HG03575 (cell line): Measurements from ENCODE around the gene MYLK3.

Source experiments
- ATAC-seq: cut with Tn5 transposase; IDR thresholded peaks from one replicate; pipeline ENCODE4 v1.9.1; 2021; ENCODE audit not compliant: unreplicated experiment, insufficient number of reproducible peaks, low FRiP score; ENCODE audit errors: extremely low read depth

MYLK3 gene

GRCh38 chr16:46763147-46763546 is 15.0 kb upstream of the MYLK3 start:
- ATAC-seq = no peak

- no peak for ATAC-seq
Observed at GRCh38 chr16:46762583-46762982, 14.4 kb upstream of the MYLK3 start.

GRCh38 chr16:46759309-46759708 is 11.2 kb upstream of the MYLK3 start:
- no peak for ATAC-seq

DNA sequence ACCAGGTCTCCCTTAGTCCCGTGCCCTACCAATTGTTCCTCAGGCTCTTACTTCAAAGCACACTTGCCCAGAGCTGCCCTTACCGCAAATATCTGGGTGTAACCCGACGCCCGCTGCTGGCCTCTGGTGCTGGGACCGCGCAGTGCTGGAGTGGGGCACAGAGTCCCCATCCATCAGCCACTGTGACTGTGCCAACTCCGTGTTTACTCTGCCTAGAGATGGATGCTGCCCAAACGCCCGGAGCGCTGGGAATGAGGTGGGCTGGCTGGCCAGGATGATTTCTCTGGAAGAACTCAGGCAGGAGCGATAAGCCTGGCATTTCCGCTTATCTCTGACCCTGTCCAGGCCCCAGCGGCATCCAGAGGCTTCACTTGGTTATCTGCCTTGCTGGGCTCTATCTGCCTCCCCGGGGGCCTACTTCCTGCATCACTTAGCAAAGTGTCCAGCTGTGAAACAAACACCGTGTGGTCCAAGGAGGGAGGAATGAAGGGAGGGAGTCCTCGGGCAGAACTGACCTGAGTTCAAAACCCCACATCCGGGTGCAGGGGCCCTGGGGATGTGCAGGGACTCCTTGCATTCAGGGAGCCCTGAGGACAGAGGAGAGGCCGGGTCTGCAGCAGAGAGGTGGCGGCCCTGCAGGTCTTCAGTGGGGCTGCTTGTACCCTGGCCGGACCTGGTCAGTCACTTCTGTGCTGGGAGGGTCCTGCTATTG is 9.4 kb upstream of the MYLK3 start:
- no peak for ATAC-seq

DNA sequence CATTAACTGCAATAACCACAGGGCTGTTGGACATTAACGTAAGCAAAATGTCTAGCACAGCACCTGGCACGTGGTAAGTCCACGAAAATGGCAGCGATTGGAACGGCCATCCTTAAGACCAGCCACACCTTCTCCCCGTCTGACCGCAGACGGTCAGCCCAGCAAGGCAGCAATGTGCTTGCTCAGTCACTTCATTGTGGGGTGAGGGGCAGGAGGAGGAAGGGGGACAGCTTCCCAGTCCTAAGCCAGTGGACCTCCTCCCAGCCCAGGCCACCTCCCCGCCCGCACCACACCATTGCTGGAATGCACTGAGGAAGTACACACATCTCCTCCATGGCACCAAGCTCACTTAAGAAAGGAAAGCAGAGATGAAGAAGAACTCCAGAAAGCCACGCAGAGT is 8.6 kb upstream of the MYLK3 start:
- ATAC-seq = no peak

DNA sequence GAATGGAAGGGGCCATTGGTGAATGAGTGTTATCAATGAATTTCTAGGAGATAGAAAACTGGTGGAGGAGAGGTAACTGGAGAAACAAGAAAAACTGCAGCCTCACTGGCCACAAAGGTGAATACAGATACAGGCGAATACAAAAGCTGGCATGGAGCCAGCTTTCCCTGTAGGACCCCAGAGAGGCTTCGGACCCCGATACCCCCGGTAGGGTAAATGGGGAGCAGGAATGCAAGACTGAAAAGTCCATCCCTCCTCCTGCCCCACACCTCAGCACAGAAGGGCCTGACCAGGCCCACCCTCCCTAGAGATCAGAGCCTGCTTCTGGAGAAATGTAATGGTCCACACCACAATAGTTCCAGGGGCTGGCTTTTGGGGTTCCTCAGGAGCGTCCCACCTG is 4.9 kb upstream of the MYLK3 start:
- no peak for ATAC-seq

GRCh38 chr16:46751381-46751780 is 3.2 kb upstream of the MYLK3 start:
- ATAC-seq = no peak

DNA sequence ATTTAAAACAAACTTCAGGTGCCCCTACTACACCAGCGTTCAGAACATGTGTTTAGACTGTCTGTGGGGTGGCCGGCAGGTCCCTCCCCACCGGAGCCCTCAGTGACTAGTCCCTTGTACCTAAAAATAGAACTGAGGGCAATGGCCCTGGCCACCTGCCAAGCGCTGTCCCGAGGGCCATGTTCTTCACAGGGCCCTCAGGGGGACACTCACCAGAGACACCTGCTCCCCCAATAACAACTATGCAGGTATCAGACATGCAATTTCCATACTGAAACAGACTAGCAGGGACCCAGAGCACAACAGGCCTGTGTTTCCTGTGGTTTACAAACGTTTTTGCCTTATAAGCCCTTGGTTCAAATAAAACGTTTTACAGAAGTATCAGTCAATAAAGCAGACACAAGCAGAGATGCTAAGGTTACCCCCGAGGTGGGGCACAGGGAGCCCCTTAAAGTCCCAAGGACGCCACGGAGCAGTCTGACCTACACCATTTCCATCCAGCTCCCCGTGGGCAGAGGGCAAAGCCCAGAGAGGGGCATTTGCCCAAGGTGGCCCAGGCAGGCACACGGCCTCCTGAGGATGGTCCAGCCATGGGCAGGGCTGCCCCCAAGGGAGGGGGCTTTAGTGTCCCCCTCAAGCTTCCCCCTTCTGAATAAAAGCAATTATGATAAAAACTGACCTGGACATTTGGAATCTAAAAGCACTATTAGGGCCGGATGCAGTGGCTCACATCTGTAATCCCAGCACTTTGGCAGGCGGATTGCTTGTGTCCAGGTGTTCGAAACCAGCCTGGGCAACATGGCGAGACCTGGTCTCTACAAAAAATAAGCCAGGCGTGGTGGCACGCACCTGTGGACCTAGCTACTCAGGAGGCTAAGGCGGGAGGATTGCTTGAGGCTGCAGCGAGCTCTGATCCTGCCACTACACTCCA is 896 bp upstream of the MYLK3 start:
- no peak for ATAC-seq

GRCh38 chr16:46746821-46747776 is 1.0 kb downstream of the MYLK3 start:
- no peak for ATAC-seq

- no peak for ATAC-seq
Observed at GRCh38 chr16:46745617-46746016, 2.5 kb downstream of the MYLK3 start.

DNA sequence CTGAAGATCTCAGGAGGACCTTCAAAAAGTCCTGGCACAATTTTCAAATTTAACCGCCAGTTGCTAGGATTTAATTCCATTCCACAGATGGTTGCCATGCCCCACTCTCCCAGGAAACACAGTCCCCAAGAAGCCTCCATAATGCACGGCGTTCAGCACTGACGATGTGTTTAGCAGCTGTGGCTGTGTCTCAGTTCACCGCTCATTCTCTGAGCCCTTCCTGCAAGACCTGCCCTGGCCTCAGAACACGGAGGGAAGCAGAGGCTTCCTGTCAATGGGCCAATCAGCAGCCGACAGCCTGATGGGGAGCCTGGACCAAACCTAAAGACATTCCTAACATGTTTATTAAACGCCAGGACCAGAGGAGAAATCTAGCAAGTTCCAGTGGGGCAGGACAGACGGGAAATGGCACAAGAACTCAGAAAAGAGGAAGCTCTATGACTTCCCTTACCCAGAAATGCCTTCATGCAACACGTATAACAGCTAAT is 4.9 kb downstream of the MYLK3 start:
- no peak for ATAC-seq

DNA sequence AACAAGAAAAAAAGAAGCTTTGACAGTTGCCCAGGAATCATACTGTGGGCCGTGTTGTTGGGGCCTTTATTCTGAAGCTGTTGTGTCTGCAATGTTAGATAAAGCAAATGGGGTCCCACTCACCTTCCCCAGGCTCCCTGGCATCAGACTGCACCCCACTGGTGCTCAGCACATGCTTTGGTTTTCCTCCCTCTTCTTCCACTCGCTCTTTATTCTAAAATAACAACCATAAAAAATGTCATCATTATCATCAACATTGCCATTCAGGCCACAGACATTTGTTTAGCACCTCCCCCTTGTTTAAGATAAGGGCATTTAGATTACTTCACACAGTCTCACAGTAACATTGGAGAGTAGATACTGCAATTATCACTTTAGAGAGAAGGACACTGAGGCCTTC is 8.2 kb downstream of the MYLK3 start:
- no peak for ATAC-seq

DNA sequence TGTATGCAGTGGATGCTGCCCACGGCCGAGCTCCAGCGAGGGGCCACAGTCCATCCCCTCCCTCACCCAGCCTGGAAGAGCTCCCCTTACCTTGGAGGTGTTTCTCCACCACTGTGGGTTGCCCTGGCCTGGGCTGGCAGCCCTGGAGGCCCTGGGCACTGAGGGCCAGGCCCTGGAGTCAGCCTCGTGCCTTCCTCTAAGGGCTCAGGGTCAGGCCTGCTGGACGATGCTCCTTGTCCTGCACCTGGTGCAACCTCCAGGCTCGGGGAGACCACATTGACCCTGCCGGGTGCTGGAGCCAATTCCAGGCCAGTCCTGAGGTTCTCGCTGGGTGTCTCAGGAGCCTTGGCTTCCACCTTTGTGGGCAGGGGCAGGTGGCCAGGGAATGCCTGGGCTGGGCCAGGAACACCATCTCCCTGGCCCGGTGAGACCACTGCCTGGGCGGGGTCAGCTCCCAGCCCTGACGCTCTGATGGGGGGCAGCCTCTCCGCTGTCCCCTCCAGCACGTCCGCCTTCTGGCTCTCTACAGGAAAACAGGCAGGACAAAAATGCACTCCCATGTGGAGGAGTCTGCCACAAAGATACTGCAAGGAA is 10.4 kb downstream of the MYLK3 start:
- no peak for ATAC-seq

GRCh38 chr16:46736695-46737094 is 11.4 kb downstream of the MYLK3 start:
- no peak for ATAC-seq

DNA sequence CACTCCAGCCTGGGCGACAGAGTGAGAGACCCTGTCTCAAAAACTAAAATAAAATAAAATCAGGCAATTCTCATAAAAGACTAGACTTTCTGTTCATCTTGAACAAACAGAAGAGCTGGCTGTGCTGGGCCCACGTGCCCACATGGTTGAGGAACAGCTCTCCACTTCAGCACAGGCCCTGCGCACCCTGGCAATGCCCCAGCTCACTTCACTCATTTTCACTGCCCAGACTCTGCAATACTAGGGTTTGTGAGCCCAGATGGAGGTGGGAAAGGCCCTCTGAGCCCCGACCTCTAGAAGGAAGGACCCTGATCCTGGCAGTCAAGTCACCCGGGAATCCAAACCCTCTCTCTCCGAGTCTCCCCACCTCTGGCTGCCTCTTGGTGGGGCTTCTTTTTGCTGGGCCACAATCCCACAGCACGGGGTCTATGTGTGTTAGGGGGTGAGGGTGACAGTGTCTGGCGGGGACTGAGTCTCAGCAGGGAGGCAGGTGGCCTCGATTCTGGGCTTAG is 14.8 kb downstream of the MYLK3 start:
- ATAC-seq = no peak

DNA sequence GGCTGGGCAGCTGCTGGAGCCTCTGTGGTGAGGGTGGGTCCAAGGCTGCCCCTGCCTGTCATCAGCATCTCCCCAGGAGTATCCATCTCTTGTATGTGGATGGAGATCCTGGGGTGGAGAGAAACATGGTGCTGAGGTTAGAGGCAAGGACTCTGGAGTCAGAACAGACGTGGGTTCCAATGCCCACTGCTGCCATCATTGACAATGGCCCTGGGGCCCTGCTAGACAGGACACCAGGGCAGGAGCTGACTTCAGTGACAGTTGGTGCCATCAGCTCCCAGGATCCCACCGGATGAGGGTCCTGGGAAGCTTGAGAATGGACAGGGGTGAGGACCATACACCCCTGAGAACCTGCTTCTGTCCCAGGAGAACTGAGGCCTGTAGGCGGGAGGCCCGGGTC is 15.6 kb downstream of the MYLK3 start:
- ATAC-seq = no peak

DNA sequence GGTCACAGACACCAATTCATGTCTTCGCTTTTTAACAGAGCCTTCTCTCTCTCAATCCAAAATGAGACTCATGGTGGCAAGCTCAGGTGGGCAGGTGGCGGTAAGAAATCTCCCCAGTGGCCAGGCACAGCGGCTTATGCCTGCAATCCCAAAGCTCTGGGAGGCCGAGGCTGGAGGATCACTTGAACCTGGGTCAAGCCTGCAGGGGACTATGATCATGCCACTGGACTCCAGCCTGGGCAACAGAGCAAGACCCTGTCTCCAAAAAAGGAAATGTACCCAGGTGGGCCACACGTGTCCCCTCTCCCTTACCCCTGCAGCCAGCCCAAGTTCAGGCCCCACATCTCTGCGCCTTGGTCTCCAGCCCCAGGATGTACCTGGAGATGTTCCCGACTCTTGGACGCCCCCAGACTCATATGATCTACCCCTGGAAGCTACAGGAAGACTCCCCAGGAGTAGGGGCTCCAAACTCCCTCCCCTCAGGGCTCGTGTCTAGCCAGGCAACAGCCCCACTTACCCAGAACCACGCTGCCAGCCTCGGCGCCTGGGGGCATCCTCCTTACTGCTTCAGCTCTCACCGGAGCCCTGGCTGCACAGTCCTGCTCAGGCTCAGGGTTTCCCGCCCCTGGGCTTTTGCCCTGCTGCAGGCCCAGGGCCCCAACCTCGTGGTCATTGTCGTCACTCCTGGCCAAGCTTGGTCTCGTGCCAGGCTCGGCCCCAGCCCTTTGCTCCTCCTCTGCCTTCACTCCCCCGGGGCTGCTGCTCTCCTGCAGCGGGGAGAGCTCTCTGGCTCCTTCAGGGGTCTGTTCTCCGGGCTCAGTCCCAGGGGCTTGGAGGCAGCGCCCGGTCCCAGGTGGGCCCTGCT is 16.2 kb downstream of the MYLK3 start:
- no peak for ATAC-seq
